GM21529 (cell line): ENCODE measurements around the gene PPP1R12C.

Source experiments
- ATAC-seq: cut with Tn5 transposase; IDR thresholded peaks from one replicate; pipeline ENCODE4 v1.9.1; 2021; ENCODE audit not compliant: unreplicated experiment

The PPP1R12C gene

GRCh38 chr19:55146705-55147273 is 29.4 kb upstream of the PPP1R12C start:
- ATAC-seq: no peak

GRCh38 chr19:55146078-55146704 is 28.8 kb upstream of the PPP1R12C start:
- no peak for ATAC-seq

- no peak for ATAC-seq
Measured at GRCh38 chr19:55145232-55145631, 27.8 kb upstream of the PPP1R12C start.

GRCh38 chr19:55141696-55142095 is 24.3 kb upstream of the PPP1R12C start:
- ATAC-seq: no peak

GRCh38 chr19:55137915-55138314 is 20.5 kb upstream of the PPP1R12C start:
- no peak for ATAC-seq

GRCh38 chr19:55136399-55137102 is 19.1 kb upstream of the PPP1R12C start:
- ATAC-seq: no peak

- ATAC-seq: no peak
Measured at GRCh38 chr19:55134736-55135135, 17.3 kb upstream of the PPP1R12C start.

- no peak for ATAC-seq
Measured at GRCh38 chr19:55133639-55134444, 16.4 kb upstream of the PPP1R12C start.

- no peak for ATAC-seq
Measured at GRCh38 chr19:55132453-55133129, 15.2 kb upstream of the PPP1R12C start.

GRCh38 chr19:55131421-55131820 is 14.0 kb upstream of the PPP1R12C start:
- no peak for ATAC-seq

- ATAC-seq: no peak
Measured at GRCh38 chr19:55119053-55119452, 1.6 kb upstream of the PPP1R12C start.

- ATAC-seq: no peak
Measured at GRCh38 chr19:55118401-55118991, 1.1 kb upstream of the PPP1R12C start.

GRCh38 chr19:55117663-55118391 is 390 bp upstream of the PPP1R12C start:
- ATAC-seq: peak; percentile 78

GRCh38 chr19:55116232-55116858 is 1.1 kb downstream of the PPP1R12C start:
- peak; percentile 39 for ATAC-seq

GRCh38 chr19:55115446-55116065 is 1.9 kb downstream of the PPP1R12C start:
- no peak for ATAC-seq

GRCh38 chr19:55114566-55115145 is 2.8 kb downstream of the PPP1R12C start:
- no peak for ATAC-seq

- ATAC-seq: no peak
Measured at GRCh38 chr19:55113570-55114039, 3.8 kb downstream of the PPP1R12C start.

GRCh38 chr19:55112777-55113569 is 4.5 kb downstream of the PPP1R12C start:
- no peak for ATAC-seq
